Thoracic aorta (tissue), 2 donors: ENCODE data around the gene TOR1AIP1. TPM values are rescaled to one million over a fixed set of nuclear protein-coding genes. Genes with fewer than 3 reads are reported as not detected.

Source experiments
- ATAC-seq: fragments of 150-250 bp; one replicate; pipeline ENCODE4 v1.8.0; 2017; ENCODE audit warnings: low read depth; ENCODE audit not compliant: insufficient number of reproducible peaks, low FRiP score
- DNase-seq: peaks from one replicate; pipeline ENCODE4 v3.0.0-alpha.2; 2020; ENCODE audit warnings: low spot score
- H3K27ac ChIP-seq, 2 donors: fragments of 200-600 bp; sonication (generic); 1 replicate in 1 of 2; 2 replicates in 1 of 2; pipeline ENCODE4 v1.5.1; 2016; ENCODE audit warnings: mild to moderate bottlenecking in 2 of 2, moderate library complexity in 2 of 2
- H3K27me3 ChIP-seq: fragments of 200-600 bp; sonication (generic); replicated peaks from 2 replicates; pipeline ENCODE4 v1.6.0; 2016; ENCODE audit warnings: mild to moderate bottlenecking; ENCODE audit not compliant: insufficient read depth
- H3K36me3 ChIP-seq: fragments of 200-600 bp; sonication (generic); one replicate; pipeline ENCODE4 v1.5.1; 2016
- H3K4me1 ChIP-seq, 2 donors: fragments of 200-600 bp; sonication (generic); 1 replicate in 1 of 2; 2 replicates in 1 of 2; pipeline versions ENCODE4 v1.5.1 to v1.6.0; 2016; ENCODE audit warnings: low read depth in 2 of 2, mild to moderate bottlenecking in 1 of 2; ENCODE audit not compliant: control insufficient read depth in 1 of 2
- H3K4me3 ChIP-seq: fragments of 200-600 bp; sonication (generic); 2 replicates; pipeline ENCODE4 v1.5.1; 2016; ENCODE audit warnings: mild to moderate bottlenecking
- H3K9me3 ChIP-seq: fragments of 200-600 bp; sonication (generic); 2 replicates; pipeline ENCODE4 v1.5.1; 2016
- CTCF ChIP-seq: fragments of 200-600 bp; sonication (generic); IDR thresholded peaks from one replicate; pipeline ENCODE4 v1.5.1; 2019; ENCODE audit warnings: antibody characterized with exemption
- total RNA-seq, 2 donors: library from RNA; depleted of rRNA; stranded (reverse); fragments of >200 nt; gene quantifications; one replicate each; pipeline versions ENCODE4 v1.1.0 to v1.2.3, GENCODE V29; 2016

TOR1AIP1 gene
- total RNA-seq, 2 donors from 2014 or later = 99.5 to 106 TPM

GRCh38 chr1:179911812-179912211, 29.7 kb downstream of the TOR1AIP1 start:
- no peak for ATAC-seq
- Histone ChIP-seq H3K4me3 (no peak overlapping the region), H3K27me3 (no peaks in the 10 kb centered on the region), H3K9me3 (no peaks in the 10 kb centered on the region), H3K4me1 (no peaks in the 10 kb centered on the region), H3K36me3 (peaks cover 25% of the 10 kb centered on the region), H3K27ac (no peak overlapping the region)
- DNase-seq = no peak
- TF ChIP-seq CTCF = no peak

- Histone ChIP-seq H3K36me3 (peaks cover 29% of the 10 kb centered on the region), H3K4me3 (no peak overlapping the region), H3K27me3 (no peaks in the 10 kb centered on the region), H3K9me3 (no peaks in the 10 kb centered on the region), H3K27ac (no peak overlapping the region), H3K4me1 (no peaks in the 10 kb centered on the region)
- TF ChIP-seq CTCF = no peak
- no peak for DNase-seq
- no peak for ATAC-seq
Observed at GRCh38 chr1:179917601-179918429, 35.7 kb downstream of the TOR1AIP1 start.

GRCh38 chr1:179921472-179921871, 39.4 kb downstream of the TOR1AIP1 start:
- Histone ChIP-seq H3K4me1 (no peaks in the 10 kb centered on the region), H3K27ac (no peak overlapping the region), H3K4me3 (no peak overlapping the region), H3K27me3 (no peaks in the 10 kb centered on the region), H3K36me3 (peaks cover 29% of the 10 kb centered on the region), H3K9me3 (no peaks in the 10 kb centered on the region)
- no peak for DNase-seq
- no peak for TF ChIP-seq CTCF
- ATAC-seq = no peak

- Histone ChIP-seq H3K4me1 (no peaks in the 10 kb centered on the region), H3K27me3 (no peaks in the 10 kb centered on the region), H3K27ac (no peak overlapping the region), H3K9me3 (no peaks in the 10 kb centered on the region), H3K36me3 (peaks cover 29% of the 10 kb centered on the region), H3K4me3 (no peak overlapping the region)
- DNase-seq (no peak), ATAC-seq (no peak)
- no peak for TF ChIP-seq CTCF
Observed at GRCh38 chr1:179921981-179922872, 40.1 kb downstream of the TOR1AIP1 start.

GRCh38 chr1:179923029-179923428, 40.9 kb downstream of the TOR1AIP1 start:
- H3K4me1 ChIP-seq = no peaks in the 10 kb centered on the region
- no peaks in the 10 kb centered on the region for H3K9me3 ChIP-seq
- H3K27ac ChIP-seq = no peak overlapping the region
- H3K27me3 ChIP-seq = no peaks in the 10 kb centered on the region
- DNase-seq (no peak), ATAC-seq (no peak)
- H3K36me3 ChIP-seq = peaks cover 21% of the 10 kb centered on the region
- no peak overlapping the region for H3K4me3 ChIP-seq
- TF ChIP-seq CTCF = no peak
